CD4-positive, alpha-beta T cell (primary cell): ENCODE measurements around the gene DIS3L2. TPM values are rescaled to one million over a fixed set of nuclear protein-coding genes. Genes with fewer than 3 reads are reported as not detected.

Source experiments
- ATAC-seq: fragments of 200-7000 bp; cut with Tn5 transposase; one replicate; pipeline ENCODE4 v1.10.0; 2022; ENCODE audit warnings: mild to moderate bottlenecking; ENCODE audit not compliant: poor library complexity
- CTCF ChIA-PET: fragments of 350-600 bp; sonication (Branson Sonifier 250); formaldehyde crosslinking; loops from one replicate; lab custom pipeline; 2021; ENCODE audit warnings: antibody characterized with exemption, inconsistent platforms; lab: Charles Lee
- POLR2A ChIA-PET: fragments of 350-600 bp; sonication (Branson Sonifier 250); formaldehyde crosslinking; loops from one replicate; lab custom pipeline; 2021; ENCODE audit warnings: antibody characterized with exemption, inconsistent platforms; lab: Charles Lee
- DNase-seq, 14 experiments: peaks; one replicate each; pipeline ENCODE4 v3.0.0-alpha.2; 2013 to 2020; ENCODE audit warnings: mixed read lengths in 2 of 14
- H3K27ac ChIP-seq, 2 donors: one replicate each; pipeline versions ENCODE4 v1.5.1 to v1.7.0; 2013; ENCODE audit warnings: low read length in 2 of 2, low read depth in 1 of 2, mild to moderate bottlenecking in 1 of 2
- H3K27me3 ChIP-seq, 2 experiments: 1 replicate in 1 of 2; 2 replicates in 1 of 2; pipeline versions ENCODE4 v1.6.1 to v1.7.0; 2013; ENCODE audit warnings: low read length in 2 of 2, control low read depth in 1 of 2, mild to moderate bottlenecking in 1 of 2, moderate library complexity in 1 of 2; ENCODE audit not compliant: insufficient read depth in 2 of 2, control insufficient read depth in 1 of 2
- H3K36me3 ChIP-seq: one replicate; pipeline ENCODE4 v1.6.1; 2013; ENCODE audit warnings: low read length, control low read depth; ENCODE audit not compliant: insufficient read depth
- H3K4me1 ChIP-seq: one replicate; pipeline ENCODE4 v1.6.1; 2013; ENCODE audit warnings: low read length, control low read depth; ENCODE audit not compliant: insufficient read depth
- H3K4me3 ChIP-seq: one replicate; pipeline ENCODE4 v1.5.1; 2013; ENCODE audit warnings: mild to moderate bottlenecking, low read length, moderate library complexity
- H3K9me3 ChIP-seq, 2 experiments: 1 replicate in 1 of 2; 2 replicates in 1 of 2; pipeline versions ENCODE4 v1.6.1 to v1.7.0; 2013; ENCODE audit warnings: low read length in 2 of 2, mild to moderate bottlenecking in 2 of 2, control low read depth in 1 of 2, moderate library complexity in 1 of 2; ENCODE audit not compliant: control insufficient read depth in 1 of 2, insufficient read depth in 1 of 2
- H3K27ac Mint-ChIP-seq: one replicate; pipeline ENCODE4 v1.8.0; 2020; ENCODE audit warnings: mixed read lengths
- H3K27me3 Mint-ChIP-seq: one replicate; pipeline ENCODE4 v1.8.0; 2021; ENCODE audit warnings: mixed read lengths
- H3K36me3 Mint-ChIP-seq: one replicate; pipeline ENCODE4 v1.8.0; 2021; ENCODE audit warnings: low read depth, mixed read lengths
- H3K4me1 Mint-ChIP-seq: one replicate; pipeline ENCODE4 v1.8.0; 2021; ENCODE audit warnings: low read depth, mixed read lengths
- H3K4me3 Mint-ChIP-seq: one replicate; pipeline ENCODE4 v1.8.0; 2020; ENCODE audit warnings: mild to moderate bottlenecking, mixed read lengths
- H3K9me3 Mint-ChIP-seq: one replicate; pipeline ENCODE4 v1.8.0; 2020; ENCODE audit warnings: mixed read lengths
- intact Hi-C, 2 experiments: fragments of 100-400 bp; cut with DNase I in 1 of 2; cut with micrococcal nuclease in 1 of 2; formaldehyde crosslinking; loops; one replicate each; pipeline versions ENCODE4 v1.15.1 to v1.9.0; 2023 to 2025; cut with DNase I, micrococcal nuclease
- total RNA-seq, 174 experiments: library from RNA in 2 of 174; stranded (reverse) in 2 of 174; gene quantifications; one replicate each; pipeline ENCODE4 v1.2.3 and lab custom pipeline; 2021 to 2026
- TF ChIP-seq, protein P1 (sequence below): fragments of 200-600 bp; IDR thresholded peaks from one replicate; pipeline ENCODE4 v1.8.0; 2022; ENCODE audit warnings: antibody characterized with exemption, mild to moderate bottlenecking

Gene DIS3L2
- total RNA-seq, 2 experiments from 2014 or later = 59.8 to 62.9 TPM

GRCh38 chr2:232316461-232317330 lies 355.2 kb downstream of the DIS3L2 start:
- ChIA-PET CTCF (interaction anchor here (1.3 to 2.3 kb wide), 3 partner anchors 9 to 24 kb away, joined by 3 to 5 read pairs (median 5); no protein-coding TSS in a partner anchor), POLR2A (interaction anchor here (1.3 to 2.7 kb wide), 4 partner anchors 10 to 852 kb away, joined by 3 to 19 read pairs (median 8); partner anchors contain the start of gene NCL)
- DNase-seq (no peak), ATAC-seq (no peak)
- TF ChIP-seq, protein P1, sequence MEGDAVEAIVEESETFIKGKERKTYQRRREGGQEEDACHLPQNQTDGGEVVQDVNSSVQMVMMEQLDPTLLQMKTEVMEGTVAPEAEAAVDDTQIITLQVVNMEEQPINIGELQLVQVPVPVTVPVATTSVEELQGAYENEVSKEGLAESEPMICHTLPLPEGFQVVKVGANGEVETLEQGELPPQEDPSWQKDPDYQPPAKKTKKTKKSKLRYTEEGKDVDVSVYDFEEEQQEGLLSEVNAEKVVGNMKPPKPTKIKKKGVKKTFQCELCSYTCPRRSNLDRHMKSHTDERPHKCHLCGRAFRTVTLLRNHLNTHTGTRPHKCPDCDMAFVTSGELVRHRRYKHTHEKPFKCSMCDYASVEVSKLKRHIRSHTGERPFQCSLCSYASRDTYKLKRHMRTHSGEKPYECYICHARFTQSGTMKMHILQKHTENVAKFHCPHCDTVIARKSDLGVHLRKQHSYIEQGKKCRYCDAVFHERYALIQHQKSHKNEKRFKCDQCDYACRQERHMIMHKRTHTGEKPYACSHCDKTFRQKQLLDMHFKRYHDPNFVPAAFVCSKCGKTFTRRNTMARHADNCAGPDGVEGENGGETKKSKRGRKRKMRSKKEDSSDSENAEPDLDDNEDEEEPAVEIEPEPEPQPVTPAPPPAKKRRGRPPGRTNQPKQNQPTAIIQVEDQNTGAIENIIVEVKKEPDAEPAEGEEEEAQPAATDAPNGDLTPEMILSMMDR = no peak
- Mint-ChIP-seq H3K36me3 (no peaks in the 10 kb centered on the region), H3K4me3 (peak overlapping the region; percentile 80), H3K27me3 (no peaks in the 10 kb centered on the region), H3K27ac (peak overlapping the region; percentile 90), H3K9me3 (peaks cover 5% of the 10 kb centered on the region), H3K4me1 (peaks cover 92% of the 10 kb centered on the region)
- intact Hi-C loops = loop anchor here in 1 of 2 experiments (10.0 kb wide), 2 partner anchors 642 to 1038 kb away; partner anchors contain the start of gene DGKD
- no peaks in the 10 kb centered on the region for H3K36me3 ChIP-seq
- H3K4me1 ChIP-seq = peaks cover 82% of the 10 kb centered on the region
- H3K27ac ChIP-seq = peak overlapping the region; percentile 62
- peaks cover 0 to 6% of the 10 kb centered on the region in 2 experiments for H3K9me3 ChIP-seq
- H3K4me3 ChIP-seq = no peak overlapping the region
- no peaks in the 10 kb centered on the region for H3K27me3 ChIP-seq

DNA sequence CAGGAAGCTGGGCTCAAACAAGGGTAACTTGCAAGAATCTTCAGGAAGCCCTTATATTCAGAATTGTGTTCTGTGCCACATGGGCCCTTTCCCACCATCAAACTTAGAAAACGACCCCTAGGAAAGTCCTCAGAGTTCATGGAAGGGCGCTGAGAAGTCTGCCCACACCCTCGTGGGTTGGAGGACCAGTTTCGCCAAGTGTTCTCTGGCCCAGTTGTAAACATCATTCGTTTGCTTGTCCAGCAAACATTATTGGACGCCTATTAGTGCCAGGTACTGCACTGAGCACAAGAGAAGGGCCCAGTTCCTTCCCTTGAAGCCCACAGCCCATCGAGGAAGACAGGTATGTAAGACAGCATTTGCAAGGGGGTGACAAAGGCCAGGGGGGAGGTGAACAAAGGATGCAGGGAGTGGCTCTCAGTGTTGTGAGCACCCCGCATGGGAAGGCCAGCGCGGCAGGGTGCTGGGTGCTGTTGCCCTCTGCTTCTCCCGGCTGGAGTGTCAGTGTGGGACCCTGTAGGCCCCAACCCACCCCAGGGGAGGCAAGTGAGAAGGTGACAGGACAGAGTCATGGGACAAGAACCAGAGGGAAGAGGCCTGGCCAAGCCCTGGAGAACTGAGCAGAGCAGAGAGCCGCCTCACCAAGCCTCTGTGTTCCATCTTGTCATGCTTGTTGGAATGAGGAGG lies 356.8 kb downstream of the DIS3L2 start:
- Histone ChIP-seq H3K36me3 (no peaks in the 10 kb centered on the region), H3K4me1 (peaks cover 98% of the 10 kb centered on the region), H3K27me3 (no peaks in the 10 kb centered on the region), H3K4me3 (no peak overlapping the region), H3K27ac (peak overlapping the region; percentile 61 to 70), H3K9me3 (peaks cover 0 to 6% of the 10 kb centered on the region in 2 experiments)
- peak overlapping the region; percentile 49 for H3K4me3 Mint-ChIP-seq
- peak overlapping the region; percentile 90 for H3K27ac Mint-ChIP-seq
- ChIA-PET CTCF (no interaction called here), POLR2A (no interaction called here)
- DNase-seq = no peak
- no peaks in the 10 kb centered on the region for H3K36me3 Mint-ChIP-seq
- no peak for ATAC-seq
- no peaks in the 10 kb centered on the region for H3K27me3 Mint-ChIP-seq
- peaks cover 5% of the 10 kb centered on the region for H3K9me3 Mint-ChIP-seq
- H3K4me1 Mint-ChIP-seq = peaks cover 97% of the 10 kb centered on the region
- TF ChIP-seq, protein P1 = no peak
- intact Hi-C loops = loop anchor here in 1 of 2 experiments (10.0 kb wide), 2 partner anchors 644 to 1036 kb away; partner anchors contain the start of gene DGKD

GRCh38 chr2:232319067-232319802 lies 357.7 kb downstream of the DIS3L2 start:
- ChIA-PET CTCF (no interaction called here), POLR2A (interaction anchor here (1.1 to 2.9 kb wide), 2 partner anchors 9 to 606 kb away, joined by 3 to 10 read pairs; no protein-coding TSS in a partner anchor)
- no peak for ATAC-seq
- TF ChIP-seq, protein P1 = no peak
- peaks cover 0 to 1% of the 10 kb centered on the region in 2 experiments for H3K9me3 ChIP-seq
- Mint-ChIP-seq H3K4me1 (peaks cover 91% of the 10 kb centered on the region), H3K9me3 (peaks cover 5% of the 10 kb centered on the region), H3K4me3 (peak overlapping the region; percentile 25), H3K36me3 (no peaks in the 10 kb centered on the region), H3K27ac (peak overlapping the region; percentile 90), H3K27me3 (no peaks in the 10 kb centered on the region)
- peak overlapping the region; percentile 21 for H3K4me3 ChIP-seq
- H3K27ac ChIP-seq = peak overlapping the region; percentile 61 to 70
- peaks cover 92% of the 10 kb centered on the region for H3K4me1 ChIP-seq
- no peak for DNase-seq
- H3K36me3 ChIP-seq = no peaks in the 10 kb centered on the region
- intact Hi-C loops = loop anchor here in 1 of 2 experiments (10.0 kb wide), 2 partner anchors 644 to 1036 kb away; partner anchors contain the start of gene DGKD
- no peaks in the 10 kb centered on the region for H3K27me3 ChIP-seq
